Breast epithelium (tissue), 4 donors: Measurements from ENCODE around the gene RNASE8. TPM values are rescaled to one million over a fixed set of nuclear protein-coding genes. Genes with fewer than 3 reads are reported as not detected.

Experiments
- DNase-seq, 2 donors: peaks; one replicate each; pipeline ENCODE4 v3.0.0-alpha.2; 2019; ENCODE audit warnings: low spot score in 2 of 2
- H3K27ac ChIP-seq, 2 donors: fragments of 200-600 bp; sonication (generic) in 1 of 2; one replicate each; pipeline ENCODE4 v1.5.1; 2016 to 2019; ENCODE audit warnings: mild to moderate bottlenecking in 1 of 2
- H3K27me3 ChIP-seq, 2 donors: fragments of 200-600 bp; sonication (generic) in 1 of 2; one replicate each; pipeline versions ENCODE4 v1.5.1 to v1.6.0; 2017 to 2019; ENCODE audit warnings: control low read depth in 1 of 2, mild to moderate bottlenecking in 1 of 2
- H3K36me3 ChIP-seq: fragments of 200-600 bp; one replicate; pipeline ENCODE4 v1.5.1; 2019
- H3K4me1 ChIP-seq, 2 donors: fragments of 200-600 bp; sonication (generic); one replicate each; pipeline ENCODE4 v1.5.1; 2016 to 2019; ENCODE audit warnings: control low read depth in 1 of 2
- H3K4me3 ChIP-seq, 3 donors: fragments of 200-600 bp; sonication (generic); 1 replicate in 2 of 3; 2 replicates in 1 of 3; pipeline ENCODE4 v1.5.1; 2016 to 2019; ENCODE audit warnings: mild to moderate bottlenecking in 3 of 3, moderate library complexity in 2 of 3
- H3K9me3 ChIP-seq, 2 donors: fragments of 200-600 bp; sonication (generic) in 1 of 2; one replicate each; pipeline ENCODE4 v1.5.1; 2016 to 2019; ENCODE audit warnings: control low read depth in 1 of 2
- CTCF ChIP-seq, 3 donors: fragments of 450-650 bp; IDR thresholded peaks; one replicate each; pipeline ENCODE4 v1.5.1; 2016 to 2017; ENCODE audit warnings: antibody characterized with exemption in 3 of 3, mild to moderate bottlenecking in 3 of 3, moderate library complexity in 3 of 3
- POLR2A ChIP-seq: fragments of 450-650 bp; IDR thresholded peaks from one replicate; pipeline ENCODE4 v1.6.1; 2016; ENCODE audit warnings: antibody characterized with exemption, mild to moderate bottlenecking, moderate library complexity
- POLR2AphosphoS5 ChIP-seq, 3 donors: sonication (generic); formaldehyde crosslinking; IDR thresholded peaks; one replicate each; pipeline ENCODE4 v1.6.1; 2017; ENCODE audit warnings: antibody characterized with exemption in 3 of 3
- intact Hi-C: fragments of 100-400 bp; cut with DNase I; formaldehyde crosslinking; loops from one replicate; pipeline ENCODE4 v1.15.1; 2023; ENCODE audit warnings: low total_unique reads
- total RNA-seq, 3 donors: library from RNA; depleted of rRNA; stranded (reverse); fragments of >200 nt; gene quantifications; one replicate each; pipeline ENCODE4 v1.1.0, GENCODE V29; 2016

RNASE8 gene
- total RNA-seq, 3 donors from 2014 or later = not detected

- no peaks in the 10 kb centered on the region for H3K36me3 ChIP-seq
- no peak for DNase-seq
- intact Hi-C loops = no loop called here
- H3K9me3 ChIP-seq = no peaks in the 10 kb centered on the region
- no peak for TF ChIP-seq CTCF (IDR thresholded peaks at IDR 0.05)
- no peak for TF ChIP-seq POLR2AphosphoS5 (IDR thresholded peaks at IDR 0.05)
- TF ChIP-seq POLR2A = no peak
- H3K4me3 ChIP-seq = no peak overlapping the region
- H3K27me3 ChIP-seq = no peaks in the 10 kb centered on the region
- peak overlapping the region; percentile 59 to 92 for H3K27ac ChIP-seq
- H3K4me1 ChIP-seq = peaks cover 4 to 7% of the 10 kb centered on the region in 2 donors
Measured at GRCh38 chr14:21074398-21075272, 17.0 kb downstream of the RNASE8 start.

- Histone ChIP-seq H3K36me3 (peaks cover 7% of the 10 kb centered on the region), H3K27ac (peak overlapping the region in 1 of 2 donors; percentile 92), H3K27me3 (no peaks in the 10 kb centered on the region), H3K4me1 (peaks cover 4 to 7% of the 10 kb centered on the region in 2 donors), H3K9me3 (no peaks in the 10 kb centered on the region), H3K4me3 (no peak overlapping the region)
- TF ChIP-seq CTCF (IDR thresholded peaks at IDR 0.05) = no peak
- no peak for TF ChIP-seq POLR2AphosphoS5 (IDR thresholded peaks at IDR 0.05)
- no peak for TF ChIP-seq POLR2A
- no peak for DNase-seq
- intact Hi-C loops = no loop called here
Measured at GRCh38 chr14:21075719-21076437, 18.3 kb downstream of the RNASE8 start.

GRCh38 chr14:21077672-21078071 is 20.1 kb downstream of the RNASE8 start:
- Histone ChIP-seq H3K4me3 (no peak overlapping the region), H3K27me3 (no peaks in the 10 kb centered on the region), H3K27ac (no peak overlapping the region), H3K4me1 (peaks cover 3 to 4% of the 10 kb centered on the region in 2 donors), H3K9me3 (no peaks in the 10 kb centered on the region), H3K36me3 (peaks cover 7% of the 10 kb centered on the region)
- intact Hi-C loops = no loop called here
- no peak for DNase-seq
- TF ChIP-seq POLR2AphosphoS5 (IDR thresholded peaks at IDR 0.05) (no peak), CTCF (IDR thresholded peaks at IDR 0.05) (no peak), POLR2A (no peak)

- Histone ChIP-seq H3K36me3 (peaks cover 7% of the 10 kb centered on the region), H3K4me3 (no peak overlapping the region), H3K9me3 (no peaks in the 10 kb centered on the region), H3K27ac (no peak overlapping the region), H3K4me1 (no peaks in the 10 kb centered on the region), H3K27me3 (no peaks in the 10 kb centered on the region)
- no peak for DNase-seq
- no peak for TF ChIP-seq POLR2A
- no peak for TF ChIP-seq POLR2AphosphoS5 (IDR thresholded peaks at IDR 0.05)
- TF ChIP-seq CTCF (IDR thresholded peaks at IDR 0.05) = no peak
- intact Hi-C loops = no loop called here
Measured at GRCh38 chr14:21078287-21078686, 20.7 kb downstream of the RNASE8 start.

GRCh38 chr14:21078726-21079125 is 21.1 kb downstream of the RNASE8 start:
- no peak overlapping the region for H3K27ac ChIP-seq
- intact Hi-C loops = no loop called here
- no peaks in the 10 kb centered on the region for H3K27me3 ChIP-seq
- no peaks in the 10 kb centered on the region for H3K4me1 ChIP-seq
- no peak overlapping the region for H3K4me3 ChIP-seq
- H3K9me3 ChIP-seq = no peaks in the 10 kb centered on the region
- TF ChIP-seq POLR2A = no peak
- no peak for TF ChIP-seq CTCF (IDR thresholded peaks at IDR 0.05)
- H3K36me3 ChIP-seq = peaks cover 7% of the 10 kb centered on the region
- no peak for DNase-seq
